WI38 (cell line): ENCODE measurements around the gene RNF5.

Experiments used
- H3K4me3 ChIP-seq: 2 replicates; pipeline ENCODE4 v1.5.1; 2011; ENCODE audit warnings: low read depth, mild to moderate bottlenecking, control low read depth, low read length
- CTCF ChIP-seq: IDR thresholded peaks from 2 replicates; pipeline ENCODE4 v1.5.1; 2012; ENCODE audit warnings: low read depth, mild to moderate bottlenecking, control low read depth, low read length

The RNF5 gene

GRCh38 chr6:32198345-32198696 lies 20.1 kb downstream of the RNF5 start:
- no peak overlapping the region for H3K4me3 ChIP-seq
- no peak for TF ChIP-seq CTCF

- no peak overlapping the region for H3K4me3 ChIP-seq
- TF ChIP-seq CTCF = no peak
Measured at GRCh38 chr6:32198866-32199265, 20.7 kb downstream of the RNF5 start.

GRCh38 chr6:32200711-32201475 lies 22.7 kb downstream of the RNF5 start:
- TF ChIP-seq CTCF = no peak
- no peak overlapping the region for H3K4me3 ChIP-seq

GRCh38 chr6:32202186-32202585 lies 24.0 kb downstream of the RNF5 start:
- no peak for TF ChIP-seq CTCF
- H3K4me3 ChIP-seq = no peak overlapping the region

DNA sequence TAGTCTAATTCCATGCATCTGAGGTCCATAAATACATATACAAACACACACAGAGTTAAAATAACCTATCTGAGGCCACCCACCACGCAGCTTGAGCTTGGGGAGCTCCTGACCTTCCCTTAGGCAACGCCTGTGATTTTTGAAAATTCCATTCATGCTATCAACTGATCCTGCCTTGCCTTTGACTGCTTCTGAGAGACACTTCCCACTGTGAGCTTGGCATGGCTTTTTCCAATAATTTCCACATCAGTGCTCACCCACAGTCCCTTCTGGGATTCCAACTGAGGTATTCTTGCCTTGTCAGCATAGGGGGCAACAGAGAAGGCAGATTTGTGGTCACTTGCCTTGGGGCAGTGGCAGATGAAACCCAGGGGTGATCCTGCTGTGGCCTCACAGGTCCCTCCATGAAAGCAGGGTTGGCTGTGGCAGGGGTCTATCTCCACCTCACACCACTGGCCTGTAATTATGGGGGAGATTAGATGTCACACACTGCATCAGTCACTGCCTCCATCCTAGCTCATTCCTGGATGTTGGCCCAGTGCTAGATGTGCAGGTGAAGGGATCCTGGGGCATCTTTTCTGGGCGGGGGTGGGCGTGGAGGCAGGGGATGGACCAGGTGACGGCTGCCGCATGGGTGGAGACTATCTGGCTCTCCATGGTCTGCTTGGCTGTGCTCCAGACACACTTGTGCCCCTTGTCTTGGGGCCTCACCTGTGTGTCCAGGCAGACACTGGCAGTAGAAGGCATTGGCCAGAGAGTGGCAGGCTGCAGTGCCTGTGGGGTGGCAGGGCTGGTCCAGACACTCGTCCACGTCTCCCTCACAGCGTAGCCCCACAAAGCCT lies 25.4 kb downstream of the RNF5 start:
- no peak for TF ChIP-seq CTCF
- H3K4me3 ChIP-seq = no peak overlapping the region

- H3K4me3 ChIP-seq = no peak overlapping the region
- no peak for TF ChIP-seq CTCF
Measured at GRCh38 chr6:32204268-32204715, 26.1 kb downstream of the RNF5 start.

- H3K4me3 ChIP-seq = no peak overlapping the region
- no peak for TF ChIP-seq CTCF
Measured at GRCh38 chr6:32208996-32209395, 30.8 kb downstream of the RNF5 start.
